Astrocyte (in vitro differentiated cells and primary cell): ENCODE measurements around the gene POU2AF3. TPM values are rescaled to one million over a fixed set of nuclear protein-coding genes. Genes with fewer than 3 reads are reported as not detected.

Source experiments
- DNase-seq: peaks from one replicate; pipeline ENCODE4 v3.0.0-alpha.2; 2010; ENCODE audit warnings: low read depth
- FAIRE-seq: peaks from 2 replicates; lab custom pipeline; 2011; peaks lifted over from hg19 to GRCh38; lab: Jason Lieb, UNC
- H2AFZ ChIP-seq: 2 replicates; pipeline ENCODE4 v1.6.0; 2012; ENCODE audit warnings: low read depth, low read length, inconsistent platforms
- H3K27ac ChIP-seq: 2 replicates; pipeline ENCODE4 v1.5.1; 2011; ENCODE audit warnings: low read depth, low read length, inconsistent platforms
- H3K27me3 ChIP-seq: 2 replicates; pipeline ENCODE4 v1.6.0; 2011; ENCODE audit warnings: low read length, inconsistent platforms; ENCODE audit not compliant: insufficient read depth
- H3K36me3 ChIP-seq: 2 replicates; pipeline ENCODE4 v1.5.1; 2011; ENCODE audit warnings: low read length, inconsistent platforms; ENCODE audit not compliant: insufficient read depth
- H3K4me1 ChIP-seq: 2 replicates; pipeline ENCODE4 v1.5.1; 2011; ENCODE audit warnings: low read length, inconsistent platforms; ENCODE audit not compliant: insufficient read depth
- H3K4me2 ChIP-seq: 2 replicates; pipeline ENCODE4 v1.6.0; 2012; ENCODE audit warnings: low read length, inconsistent platforms
- H3K4me3 ChIP-seq: 2 replicates; pipeline ENCODE4 v1.5.1; 2011; ENCODE audit warnings: low read depth, mild to moderate bottlenecking, low read length, inconsistent platforms; ENCODE audit not compliant: insufficient read depth
- H3K79me2 ChIP-seq: 2 replicates; pipeline ENCODE4 v1.6.0; 2012; ENCODE audit warnings: mild to moderate bottlenecking, low read length, inconsistent platforms; ENCODE audit not compliant: insufficient read depth
- H3K9ac ChIP-seq: 2 replicates; pipeline ENCODE4 v1.6.0; 2012; ENCODE audit warnings: mild to moderate bottlenecking, low read length, inconsistent platforms
- H3K9me3 ChIP-seq: 2 replicates; pipeline ENCODE4 v1.5.1; 2012; ENCODE audit warnings: low read depth, mild to moderate bottlenecking, low read length, inconsistent platforms; ENCODE audit not compliant: insufficient read depth
- H4K20me1 ChIP-seq: 2 replicates; pipeline ENCODE4 v1.6.0; 2012; ENCODE audit warnings: low read length, inconsistent platforms; ENCODE audit not compliant: insufficient read depth
- H3K27ac Mint-ChIP-seq: one replicate; pipeline ENCODE4 v1.8.0; 2021; ENCODE audit warnings: mild to moderate bottlenecking, mixed read lengths; ENCODE audit not compliant: unreplicated experiment
- H3K27me3 Mint-ChIP-seq: one replicate; pipeline ENCODE4 v1.8.0; 2021; ENCODE audit warnings: low read depth, mixed read lengths; ENCODE audit not compliant: unreplicated experiment
- H3K36me3 Mint-ChIP-seq: one replicate; pipeline ENCODE4 v1.8.0; 2021; ENCODE audit warnings: low read depth, mixed read lengths; ENCODE audit not compliant: unreplicated experiment
- H3K4me1 Mint-ChIP-seq: one replicate; pipeline ENCODE4 v1.8.0; 2021; ENCODE audit warnings: low read depth, mixed read lengths; ENCODE audit not compliant: unreplicated experiment
- H3K4me3 Mint-ChIP-seq: one replicate; pipeline ENCODE4 v1.8.0; 2021; ENCODE audit warnings: mild to moderate bottlenecking, moderate library complexity, mixed read lengths; ENCODE audit not compliant: unreplicated experiment
- H3K9me3 Mint-ChIP-seq: one replicate; pipeline ENCODE4 v1.8.0; 2021; ENCODE audit warnings: mild to moderate bottlenecking, mixed read lengths; ENCODE audit not compliant: unreplicated experiment
- EZH2 ChIP-seq: IDR thresholded peaks from 2 replicates; pipeline ENCODE4 v1.6.1; 2012; ENCODE audit warnings: mild to moderate bottlenecking, low read length, inconsistent platforms; ENCODE audit not compliant: insufficient read depth
- total RNA-seq: library from RNA; stranded (reverse); gene quantifications from 2 replicates; pipeline ENCODE4 v1.2.1, GENCODE V29; 2021
- TF ChIP-seq, protein P1 (sequence below): IDR thresholded peaks from 2 replicates; pipeline ENCODE4 v1.5.1; 2011; ENCODE audit warnings: low read depth, mild to moderate bottlenecking, inconsistent platforms, low read length, moderate library complexity; ENCODE audit not compliant: insufficient read depth

POU2AF3 gene
- total RNA-seq, 1 donor from 2014 or later, result 0.27 TPM

DNA sequence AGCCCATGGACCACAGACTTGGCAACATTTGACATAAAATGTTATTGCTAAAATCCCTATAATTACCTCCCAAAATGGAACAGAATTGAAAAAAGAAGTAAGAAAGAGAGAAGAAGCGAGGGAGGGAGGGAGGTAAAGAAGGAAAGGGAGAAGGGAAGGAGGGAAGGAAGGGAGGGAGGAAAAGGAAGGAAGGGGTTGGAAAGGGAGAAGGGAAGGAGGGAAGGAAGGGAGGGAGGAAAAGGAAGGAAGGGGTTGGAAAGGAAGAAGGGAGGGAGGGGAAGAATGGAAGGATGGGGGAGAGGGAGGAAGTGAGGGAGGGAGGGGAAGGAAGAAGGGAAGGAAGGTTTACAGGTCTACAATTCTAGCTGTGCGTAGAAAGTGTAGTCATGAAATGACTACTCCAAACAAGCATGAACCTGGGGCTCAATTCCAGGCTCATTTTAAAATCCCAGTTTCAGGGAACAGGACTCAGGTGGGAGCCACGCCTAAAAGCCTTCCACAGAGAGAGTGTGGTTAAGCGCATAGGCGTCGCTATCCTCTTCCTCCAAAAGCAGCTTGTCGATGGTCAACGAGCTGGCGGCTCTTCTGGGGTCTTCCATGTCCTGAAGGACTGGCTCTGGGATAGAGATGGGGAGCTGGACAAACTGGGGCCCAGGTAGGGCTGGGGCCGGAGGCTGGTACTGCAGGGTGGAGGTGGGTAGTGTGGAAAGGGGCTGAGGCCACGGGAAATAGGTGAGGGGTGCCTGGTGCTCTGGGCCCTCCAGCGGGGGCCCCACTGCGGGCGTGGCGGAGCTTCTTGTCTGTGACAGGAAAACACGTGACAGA lies 55.6 kb downstream of the POU2AF3 start:
- no peaks in the 10 kb centered on the region for H4K20me1 ChIP-seq
- TF ChIP-seq, protein P1, sequence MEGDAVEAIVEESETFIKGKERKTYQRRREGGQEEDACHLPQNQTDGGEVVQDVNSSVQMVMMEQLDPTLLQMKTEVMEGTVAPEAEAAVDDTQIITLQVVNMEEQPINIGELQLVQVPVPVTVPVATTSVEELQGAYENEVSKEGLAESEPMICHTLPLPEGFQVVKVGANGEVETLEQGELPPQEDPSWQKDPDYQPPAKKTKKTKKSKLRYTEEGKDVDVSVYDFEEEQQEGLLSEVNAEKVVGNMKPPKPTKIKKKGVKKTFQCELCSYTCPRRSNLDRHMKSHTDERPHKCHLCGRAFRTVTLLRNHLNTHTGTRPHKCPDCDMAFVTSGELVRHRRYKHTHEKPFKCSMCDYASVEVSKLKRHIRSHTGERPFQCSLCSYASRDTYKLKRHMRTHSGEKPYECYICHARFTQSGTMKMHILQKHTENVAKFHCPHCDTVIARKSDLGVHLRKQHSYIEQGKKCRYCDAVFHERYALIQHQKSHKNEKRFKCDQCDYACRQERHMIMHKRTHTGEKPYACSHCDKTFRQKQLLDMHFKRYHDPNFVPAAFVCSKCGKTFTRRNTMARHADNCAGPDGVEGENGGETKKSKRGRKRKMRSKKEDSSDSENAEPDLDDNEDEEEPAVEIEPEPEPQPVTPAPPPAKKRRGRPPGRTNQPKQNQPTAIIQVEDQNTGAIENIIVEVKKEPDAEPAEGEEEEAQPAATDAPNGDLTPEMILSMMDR, result no peak
- TF ChIP-seq EZH2, result no peak
- no peak overlapping the region for H3K4me3 ChIP-seq
- no peaks in the 10 kb centered on the region for H3K36me3 Mint-ChIP-seq
- no peak for DNase-seq
- H3K27ac ChIP-seq, result no peak overlapping the region
- peaks cover 3% of the 10 kb centered on the region for H3K27me3 ChIP-seq
- H3K36me3 ChIP-seq, result no peaks in the 10 kb centered on the region
- H3K9me3 ChIP-seq, result no peaks in the 10 kb centered on the region
- peaks cover 9% of the 10 kb centered on the region for H3K27me3 Mint-ChIP-seq
- H2AFZ ChIP-seq, result no peak overlapping the region
- no peak overlapping the region for H3K27ac Mint-ChIP-seq
- H3K4me2 ChIP-seq, result no peak overlapping the region
- no peak overlapping the region for H3K9ac ChIP-seq
- H3K4me1 Mint-ChIP-seq, result no peaks in the 10 kb centered on the region
- H3K9me3 Mint-ChIP-seq, result peaks cover 10% of the 10 kb centered on the region
- FAIRE-seq, result no peak
- H3K4me1 ChIP-seq, result no peaks in the 10 kb centered on the region
- H3K4me3 Mint-ChIP-seq, result no peak overlapping the region
- H3K79me2 ChIP-seq, result no peaks in the 10 kb centered on the region

DNA sequence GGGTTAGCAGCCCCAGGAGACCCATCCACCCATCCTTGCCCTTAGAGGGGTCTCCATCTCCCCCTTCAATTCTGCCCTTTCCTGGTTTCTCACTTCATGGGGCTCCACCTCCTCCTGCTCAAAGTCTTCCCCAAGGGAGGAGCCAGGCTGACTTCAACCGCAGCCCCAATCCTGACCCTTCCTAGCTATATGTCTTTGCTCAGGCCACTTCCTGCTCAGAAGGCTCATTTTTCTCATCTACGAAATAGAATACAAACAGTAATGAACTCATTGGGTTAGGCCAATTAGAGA lies 56.2 kb downstream of the POU2AF3 start:
- Mint-ChIP-seq H3K27ac (no peak overlapping the region), H3K36me3 (no peaks in the 10 kb centered on the region), H3K4me3 (no peak overlapping the region), H3K4me1 (no peaks in the 10 kb centered on the region), H3K27me3 (peaks cover 9% of the 10 kb centered on the region), H3K9me3 (peaks cover 10% of the 10 kb centered on the region)
- no peak overlapping the region for H3K4me2 ChIP-seq
- H3K4me3 ChIP-seq, result no peak overlapping the region
- no peak overlapping the region for H3K27ac ChIP-seq
- H3K27me3 ChIP-seq, result peaks cover 3% of the 10 kb centered on the region
- DNase-seq (no peak), FAIRE-seq (no peak)
- H3K79me2 ChIP-seq, result no peaks in the 10 kb centered on the region
- no peak overlapping the region for H3K9ac ChIP-seq
- H4K20me1 ChIP-seq, result no peaks in the 10 kb centered on the region
- H2AFZ ChIP-seq, result no peak overlapping the region
- no peaks in the 10 kb centered on the region for H3K36me3 ChIP-seq
- no peaks in the 10 kb centered on the region for H3K9me3 ChIP-seq
- no peaks in the 10 kb centered on the region for H3K4me1 ChIP-seq
- no peak for TF ChIP-seq EZH2
- TF ChIP-seq, protein P1, result no peak

DNA sequence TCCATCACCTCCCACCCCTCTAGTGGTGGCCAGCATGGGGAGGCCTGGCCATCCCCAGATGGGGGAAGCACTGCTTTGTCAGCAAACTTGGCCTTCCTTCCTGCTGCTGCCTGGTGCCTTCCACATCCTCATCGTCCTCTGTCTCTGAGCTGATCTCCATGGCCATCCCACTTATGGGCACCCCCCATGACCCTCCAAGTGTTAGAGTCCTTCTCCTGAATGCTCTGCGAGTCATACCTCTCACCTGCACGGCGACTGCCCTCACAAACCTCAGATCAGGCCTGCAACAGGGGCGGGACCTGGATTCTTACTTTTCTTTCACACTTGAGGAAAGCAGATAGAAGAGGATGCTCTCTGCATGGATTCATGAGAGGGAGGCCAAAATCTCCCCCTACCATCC lies 56.8 kb downstream of the POU2AF3 start:
- Mint-ChIP-seq H3K27me3 (peaks cover 9% of the 10 kb centered on the region), H3K4me1 (no peaks in the 10 kb centered on the region), H3K36me3 (no peaks in the 10 kb centered on the region), H3K9me3 (peaks cover 10% of the 10 kb centered on the region), H3K27ac (no peak overlapping the region), H3K4me3 (no peak overlapping the region)
- DNase-seq (no peak), FAIRE-seq (no peak)
- no peaks in the 10 kb centered on the region for H3K36me3 ChIP-seq
- H3K4me1 ChIP-seq, result no peaks in the 10 kb centered on the region
- H3K9me3 ChIP-seq, result no peaks in the 10 kb centered on the region
- no peaks in the 10 kb centered on the region for H4K20me1 ChIP-seq
- H2AFZ ChIP-seq, result no peak overlapping the region
- H3K27ac ChIP-seq, result no peak overlapping the region
- TF ChIP-seq, protein P1, result no peak
- no peak for TF ChIP-seq EZH2
- no peaks in the 10 kb centered on the region for H3K79me2 ChIP-seq
- H3K4me3 ChIP-seq, result no peak overlapping the region
- H3K4me2 ChIP-seq, result no peak overlapping the region
- no peak overlapping the region for H3K9ac ChIP-seq
- peaks cover 3% of the 10 kb centered on the region for H3K27me3 ChIP-seq
